PC-9 (cell line): ENCODE results near the gene MSI2.

ENCODE experiments used
- CTCF ChIP-seq: fragments of 200-600 bp; sonication (generic); conservative IDR thresholded peaks from 2 replicates; pipeline ENCODE4 v1.6.1; 2017; ENCODE audit warnings: mixed run types, antibody characterized with exemption, mild to moderate bottlenecking, moderate library complexity
- EZH2 ChIP-seq: fragments of 200-600 bp; sonication (generic); IDR thresholded peaks from 2 replicates; pipeline ENCODE4 v1.8.0; 2017; ENCODE audit warnings: antibody characterized with exemption, low read depth

GRCh38 chr17:57485566-57485865 is 229.2 kb downstream of the MSI2 start:
- TF ChIP-seq CTCF, result no peak
- TF ChIP-seq EZH2, result no peak
